ENCODE measurements around the gene ACMSD. TPM values are rescaled to one million over a fixed set of nuclear protein-coding genes. Genes with fewer than 3 reads are reported as not detected.

Gene ACMSD
- total and polyA plus RNA-seq, 10 of the 15 experiments (the other 5 are each of a cell fraction or from before 2014, with no cell fraction given): 0.08 TPM; not detected in 9

DNA sequence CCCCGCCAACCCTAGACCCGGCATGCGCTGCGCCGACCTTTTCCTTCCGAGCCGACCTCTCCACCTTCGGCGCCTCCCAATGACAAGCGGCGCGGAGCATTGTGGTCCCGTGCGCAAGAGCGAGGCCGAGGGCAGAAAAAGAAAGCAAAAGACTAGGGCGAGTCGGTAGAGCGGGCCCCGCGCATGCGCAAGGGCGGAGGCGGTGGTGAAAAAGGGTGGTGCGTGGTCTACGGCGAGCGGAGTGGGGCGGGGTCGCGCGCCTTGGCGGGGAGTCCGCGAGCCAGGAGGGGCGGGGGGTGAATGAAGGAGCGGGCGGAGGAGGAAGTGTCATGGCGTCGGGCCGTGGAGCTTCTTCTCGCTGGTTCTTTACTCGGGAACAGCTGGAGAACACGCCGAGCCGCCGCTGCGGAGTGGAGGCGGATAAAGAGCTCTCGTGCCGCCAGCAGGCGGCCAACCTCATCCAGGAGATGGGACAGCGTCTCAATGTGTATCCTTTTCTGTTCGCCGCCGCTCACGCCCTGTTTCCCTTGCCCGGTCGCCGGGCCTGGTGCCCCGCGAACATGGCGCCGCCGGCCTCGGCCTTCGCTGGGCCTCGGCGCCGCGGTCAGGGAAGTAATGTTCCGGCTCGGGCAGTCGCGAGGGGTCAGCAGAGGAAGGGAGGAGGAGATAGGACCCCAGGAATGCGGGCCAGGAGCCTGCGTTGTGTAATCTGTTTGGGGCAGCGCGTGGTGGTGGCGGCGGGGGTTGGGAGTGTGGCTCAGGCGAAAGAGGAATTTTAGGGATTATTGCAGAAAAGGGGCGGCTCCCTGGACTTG is 80.3 kb downstream of the ACMSD start, which contains the start of gene CCNT2 (continued):
- TF ChIP-seq, protein P1, sequence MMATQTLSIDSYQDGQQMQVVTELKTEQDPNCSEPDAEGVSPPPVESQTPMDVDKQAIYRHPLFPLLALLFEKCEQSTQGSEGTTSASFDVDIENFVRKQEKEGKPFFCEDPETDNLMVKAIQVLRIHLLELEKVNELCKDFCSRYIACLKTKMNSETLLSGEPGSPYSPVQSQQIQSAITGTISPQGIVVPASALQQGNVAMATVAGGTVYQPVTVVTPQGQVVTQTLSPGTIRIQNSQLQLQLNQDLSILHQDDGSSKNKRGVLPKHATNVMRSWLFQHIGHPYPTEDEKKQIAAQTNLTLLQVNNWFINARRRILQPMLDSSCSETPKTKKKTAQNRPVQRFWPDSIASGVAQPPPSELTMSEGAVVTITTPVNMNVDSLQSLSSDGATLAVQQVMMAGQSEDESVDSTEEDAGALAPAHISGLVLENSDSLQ (IDR thresholded peaks at IDR 0.05): peak; percentile 16; the same call in 1 of the 2 replicates
- TF ChIP-seq TARDBP (IDR thresholded peaks at IDR 0.05; ENCODE audit: borderline replicate concordance): peak; percentile 51; the same call in 1 of the 2 replicates
- TF ChIP-seq SMC3 (IDR thresholded peaks at IDR 0.05; ENCODE audit: borderline replicate concordance, low read length): no peak
- peak; percentile 97 for TF ChIP-seq IKZF1 (conservative IDR thresholded peaks at IDR 0.05)
- peak; percentile 53 for TF ChIP-seq CBFB (IDR thresholded peaks at IDR 0.05; ENCODE audit: low read depth)
- TF ChIP-seq HCFC1 (IDR thresholded peaks at IDR 0.05; ENCODE audit: low read length): peak; percentile 80
- TF ChIP-seq POU2F2 (IDR thresholded peaks at IDR 0.05; ENCODE audit: borderline replicate concordance, low read depth, low read length): peak; percentile 48; the same call in 1 of the 3 replicates
- TF ChIP-seq, protein P2, sequence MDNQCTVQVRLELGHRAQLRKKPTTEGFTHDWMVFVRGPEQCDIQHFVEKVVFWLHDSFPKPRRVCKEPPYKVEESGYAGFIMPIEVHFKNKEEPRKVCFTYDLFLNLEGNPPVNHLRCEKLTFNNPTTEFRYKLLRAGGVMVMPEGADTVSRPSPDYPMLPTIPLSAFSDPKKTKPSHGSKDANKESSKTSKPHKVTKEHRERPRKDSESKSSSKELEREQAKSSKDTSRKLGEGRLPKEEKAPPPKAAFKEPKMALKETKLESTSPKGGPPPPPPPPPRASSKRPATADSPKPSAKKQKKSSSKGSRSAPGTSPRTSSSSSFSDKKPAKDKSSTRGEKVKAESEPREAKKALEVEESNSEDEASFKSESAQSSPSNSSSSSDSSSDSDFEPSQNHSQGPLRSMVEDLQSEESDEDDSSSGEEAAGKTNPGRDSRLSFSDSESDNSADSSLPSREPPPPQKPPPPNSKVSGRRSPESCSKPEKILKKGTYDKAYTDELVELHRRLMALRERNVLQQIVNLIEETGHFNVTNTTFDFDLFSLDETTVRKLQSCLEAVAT (IDR thresholded peaks at IDR 0.05): peak; percentile 37; the same call in 1 of the 2 replicates
- TF ChIP-seq, protein P3, sequence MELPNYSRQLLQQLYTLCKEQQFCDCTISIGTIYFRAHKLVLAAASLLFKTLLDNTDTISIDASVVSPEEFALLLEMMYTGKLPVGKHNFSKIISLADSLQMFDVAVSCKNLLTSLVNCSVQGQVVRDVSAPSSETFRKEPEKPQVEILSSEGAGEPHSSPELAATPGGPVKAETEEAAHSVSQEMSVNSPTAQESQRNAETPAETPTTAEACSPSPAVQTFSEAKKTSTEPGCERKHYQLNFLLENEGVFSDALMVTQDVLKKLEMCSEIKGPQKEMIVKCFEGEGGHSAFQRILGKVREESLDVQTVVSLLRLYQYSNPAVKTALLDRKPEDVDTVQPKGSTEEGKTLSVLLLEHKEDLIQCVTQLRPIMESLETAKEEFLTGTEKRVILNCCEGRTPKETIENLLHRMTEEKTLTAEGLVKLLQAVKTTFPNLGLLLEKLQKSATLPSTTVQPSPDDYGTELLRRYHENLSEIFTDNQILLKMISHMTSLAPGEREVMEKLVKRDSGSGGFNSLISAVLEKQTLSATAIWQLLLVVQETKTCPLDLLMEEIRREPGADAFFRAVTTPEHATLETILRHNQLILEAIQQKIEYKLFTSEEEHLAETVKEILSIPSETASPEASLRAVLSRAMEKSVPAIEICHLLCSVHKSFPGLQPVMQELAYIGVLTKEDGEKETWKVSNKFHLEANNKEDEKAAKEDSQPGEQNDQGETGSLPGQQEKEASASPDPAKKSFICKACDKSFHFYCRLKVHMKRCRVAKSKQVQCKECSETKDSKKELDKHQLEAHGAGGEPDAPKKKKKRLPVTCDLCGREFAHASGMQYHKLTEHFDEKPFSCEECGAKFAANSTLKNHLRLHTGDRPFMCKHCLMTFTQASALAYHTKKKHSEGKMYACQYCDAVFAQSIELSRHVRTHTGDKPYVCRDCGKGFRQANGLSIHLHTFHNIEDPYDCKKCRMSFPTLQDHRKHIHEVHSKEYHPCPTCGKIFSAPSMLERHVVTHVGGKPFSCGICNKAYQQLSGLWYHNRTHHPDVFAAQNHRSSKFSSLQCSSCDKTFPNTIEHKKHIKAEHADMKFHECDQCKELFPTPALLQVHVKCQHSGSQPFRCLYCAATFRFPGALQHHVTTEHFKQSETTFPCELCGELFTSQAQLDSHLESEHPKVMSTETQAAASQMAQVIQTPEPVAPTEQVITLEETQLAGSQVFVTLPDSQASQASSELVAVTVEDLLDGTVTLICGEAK (IDR thresholded peaks at IDR 0.05; ENCODE audit: borderline replicate concordance): no peak; the same call in 1 of the 2 replicates
- TF ChIP-seq ZNF274 (IDR thresholded peaks at IDR 0.05; ENCODE audit: insufficient read depth, insufficient read length): no peak
- TF ChIP-seq SREBF1 (IDR thresholded peaks at IDR 0.05; ENCODE audit: low read length): no peak
- peak in 1 of 2 experiments; percentile 35; a peak in 1 of 4 replicates for TF ChIP-seq EP300 (IDR thresholded peaks at IDR 0.05; ENCODE audit: borderline replicate concordance in 1 of 2, control insufficient read depth in 1 of 2, low read depth in 2 of 2, low read length in 2 of 2)
- peak; percentile 97 for TF ChIP-seq CREB1 (IDR thresholded peaks at IDR 0.05; ENCODE audit: low read depth)
- peak in 1 of 2 experiments; percentile 82; a peak in 2 of 4 replicates for TF ChIP-seq SRF (IDR thresholded peaks at IDR 0.05; ENCODE audit: low read depth in 2 of 2, low read length in 2 of 2)
- 0 out of 2 replicates have a peak, but pooled peaks have one; percentile 45 for TF ChIP-seq RBBP5 (conservative IDR thresholded peaks at IDR 0.05)
- peak; percentile 22; the same call in 1 of the 2 replicates for TF ChIP-seq GABPA (IDR thresholded peaks at IDR 0.05; ENCODE audit: low read depth)
- TF ChIP-seq TAF1 (IDR thresholded peaks at IDR 0.05; ENCODE audit: borderline replicate concordance, low read depth, low read length): peak; percentile 82
- peak in 1 of 2 experiments; percentile 38; a peak in 1 of 3 replicates for TF ChIP-seq EGR1 (IDR thresholded peaks at IDR 0.05; ENCODE audit: borderline replicate concordance in 1 of 2, low read depth in 2 of 2, low read length in 2 of 2)
- TF ChIP-seq PAX8 (IDR thresholded peaks at IDR 0.05): 0 out of 2 replicates have a peak, but pooled peaks have one; percentile 55
- TF ChIP-seq, protein P4, sequence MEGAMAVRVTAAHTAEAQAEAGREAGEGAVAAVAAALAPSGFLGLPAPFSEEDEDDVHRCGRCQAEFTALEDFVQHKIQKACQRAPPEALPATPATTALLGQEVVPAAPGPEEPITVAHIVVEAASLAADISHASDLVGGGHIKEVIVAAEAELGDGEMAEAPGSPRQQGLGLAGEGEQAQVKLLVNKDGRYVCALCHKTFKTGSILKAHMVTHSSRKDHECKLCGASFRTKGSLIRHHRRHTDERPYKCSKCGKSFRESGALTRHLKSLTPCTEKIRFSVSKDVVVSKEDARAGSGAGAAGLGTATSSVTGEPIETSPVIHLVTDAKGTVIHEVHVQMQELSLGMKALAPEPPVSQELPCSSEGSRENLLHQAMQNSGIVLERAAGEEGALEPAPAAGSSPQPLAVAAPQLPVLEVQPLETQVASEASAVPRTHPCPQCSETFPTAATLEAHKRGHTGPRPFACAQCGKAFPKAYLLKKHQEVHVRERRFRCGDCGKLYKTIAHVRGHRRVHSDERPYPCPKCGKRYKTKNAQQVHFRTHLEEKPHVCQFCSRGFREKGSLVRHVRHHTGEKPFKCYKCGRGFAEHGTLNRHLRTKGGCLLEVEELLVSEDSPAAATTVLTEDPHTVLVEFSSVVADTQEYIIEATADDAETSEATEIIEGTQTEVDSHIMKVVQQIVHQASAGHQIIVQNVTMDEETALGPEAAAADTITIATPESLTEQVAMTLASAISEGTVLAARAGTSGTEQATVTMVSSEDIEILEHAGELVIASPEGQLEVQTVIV (IDR thresholded peaks at IDR 0.05; ENCODE audit: borderline replicate concordance, partially characterized antibody): peak; percentile 59

Measured in GM12878 (cell line).